H1 (cell line): ENCODE data around the gene COL27A1. TPM values are rescaled to one million over a fixed set of nuclear protein-coding genes. Genes with fewer than 3 reads are reported as not detected.

ENCODE experiments used
- CTCF ChIA-PET: fragments of 300-600 bp; sonication (Branson Sonifier 250); formaldehyde crosslinking; loops from one replicate; lab custom pipeline; 2021; ENCODE audit not compliant: partially characterized antibody; lab: Charles Lee
- POLR2A ChIA-PET: fragments of 300-600 bp; sonication (Branson Sonifier 250); formaldehyde crosslinking; loops from one replicate; lab custom pipeline; 2021; ENCODE audit warnings: inconsistent platforms; ENCODE audit not compliant: partially characterized antibody; lab: Charles Lee
- DNase-seq, 2 experiments: peaks; one replicate each; pipeline versions ENCODE4 v3.0.0 to v3.0.0-alpha.2; 2010 to 2022; ENCODE audit warnings: low spot score in 2 of 2, low read depth in 1 of 2, mixed read lengths in 1 of 2
- FAIRE-seq: peaks from 2 replicates; lab custom pipeline; 2011; peaks lifted over from hg19 to GRCh38; lab: Jason Lieb, UNC
- H2AFZ ChIP-seq: 2 replicates; pipeline ENCODE4 v1.8.1; 2012; ENCODE audit warnings: low read length, inconsistent platforms
- H2AK5ac ChIP-seq: 2 replicates; pipeline ENCODE4 v1.6.1; 2013; ENCODE audit warnings: low read depth, low read length
- H2BK120ac ChIP-seq: replicated peaks from 2 replicates; pipeline ENCODE3; 2013; ENCODE audit warnings: low read depth, low read length, inconsistent platforms
- H2BK12ac ChIP-seq: 2 replicates; pipeline ENCODE4 v1.6.1; 2013; ENCODE audit warnings: low read depth, low read length
- H2BK15ac ChIP-seq: 2 replicates; pipeline ENCODE4 v1.6.1; 2013; ENCODE audit warnings: low read length
- H2BK20ac ChIP-seq: 2 replicates; pipeline ENCODE4 v1.6.1; 2013; ENCODE audit warnings: low read length
- H2BK5ac ChIP-seq: 2 replicates; pipeline ENCODE4 v1.6.1; 2013; ENCODE audit warnings: low read depth, low read length
- H3K14ac ChIP-seq: 2 replicates; pipeline ENCODE4 v1.6.1; 2013; ENCODE audit warnings: inconsistent platforms; ENCODE audit not compliant: insufficient read length
- H3K18ac ChIP-seq: 2 replicates; pipeline ENCODE4 v1.6.1; 2013; ENCODE audit warnings: low read length; ENCODE audit errors: extremely low read depth
- H3K23ac ChIP-seq: 2 replicates; pipeline ENCODE4 v1.6.1; 2013; ENCODE audit warnings: inconsistent platforms; ENCODE audit not compliant: insufficient read length
- H3K23me2 ChIP-seq: 2 replicates; pipeline ENCODE4 v1.6.1; 2013; ENCODE audit warnings: low read depth, low read length
- H3K27ac ChIP-seq: 2 replicates; pipeline ENCODE4 v1.6.1; 2011; ENCODE audit warnings: low read depth, low read length, inconsistent platforms
- H3K27me3 ChIP-seq, 4 experiments: replicated peaks in 1 of 4; 1 replicate in 1 of 4; 2 replicates in 3 of 4; pipeline versions ENCODE4 v1.6.1 to v1.8.1; 2011 to 2013; ENCODE audit warnings: low read length in 3 of 4, mild to moderate bottlenecking in 3 of 4, inconsistent platforms in 2 of 4, mixed read lengths in 2 of 4, moderate library complexity in 1 of 4; ENCODE audit not compliant: control insufficient read depth in 3 of 4, insufficient read depth in 3 of 4; ENCODE audit errors: extremely low read depth in 1 of 4
- H3K36me3 ChIP-seq, 4 experiments: 2 replicates each; pipeline versions ENCODE4 v1.6.1 to v1.8.1; 2011 to 2013; ENCODE audit warnings: mild to moderate bottlenecking in 4 of 4, low read length in 3 of 4, moderate library complexity in 2 of 4, control low read depth in 1 of 4, inconsistent platforms in 1 of 4; ENCODE audit not compliant: insufficient read depth in 4 of 4, control insufficient read depth in 2 of 4
- H3K4ac ChIP-seq: replicated peaks from 2 replicates; pipeline ENCODE3; 2013; ENCODE audit warnings: low read length, low read depth, mixed read lengths, inconsistent platforms; ENCODE audit not compliant: insufficient read length
- H3K4me1 ChIP-seq, 4 experiments: replicated peaks in 1 of 4; 1 replicate in 1 of 4; 2 replicates in 3 of 4; pipeline versions ENCODE4 v1.6.1 to v1.8.1; 2011 to 2013; ENCODE audit warnings: low read length in 3 of 4, inconsistent platforms in 2 of 4, mixed read lengths in 1 of 4; ENCODE audit not compliant: insufficient read depth in 4 of 4, control insufficient read depth in 3 of 4
- H3K4me2 ChIP-seq, 2 experiments: 2 replicates each; pipeline versions ENCODE4 v1.6.1 to v1.8.1; 2011 to 2013; ENCODE audit warnings: low read depth in 2 of 2, low read length in 2 of 2, control low read depth in 1 of 2, inconsistent platforms in 1 of 2, mild to moderate bottlenecking in 1 of 2; ENCODE audit not compliant: insufficient read depth in 1 of 2
- H3K4me3 ChIP-seq, 4 experiments: fragments of 200-600, 300-600 bp in 1 of 4; sonication (generic), shearing (Covaris generic), sonication (Bioruptor Twin) in 1 of 4; 2 replicates each; pipeline versions ENCODE4 v1.5.1 to v1.8.1; 2011 to 2016; ENCODE audit warnings: low read length in 4 of 4, low read depth in 3 of 4, control low read depth in 2 of 4, inconsistent platforms in 2 of 4, mild to moderate bottlenecking in 2 of 4, mixed read lengths in 1 of 4, moderate library complexity in 1 of 4; ENCODE audit not compliant: insufficient read depth in 2 of 4; ENCODE audit errors: extremely low read depth in 1 of 4
- H3K56ac ChIP-seq: replicated peaks from 2 replicates; pipeline ENCODE3; 2013; ENCODE audit warnings: low read depth, mild to moderate bottlenecking, mixed read lengths, low read length, inconsistent platforms; ENCODE audit not compliant: insufficient read length
- H3K79me1 ChIP-seq: 2 replicates; pipeline ENCODE4 v1.6.1; 2013; ENCODE audit warnings: low read depth, low read length, control low read depth
- H3K79me2 ChIP-seq, 2 experiments: 2 replicates each; pipeline versions ENCODE4 v1.6.1 to v1.8.1; 2012 to 2013; ENCODE audit warnings: low read length in 2 of 2, mild to moderate bottlenecking in 2 of 2, inconsistent platforms in 1 of 2; ENCODE audit not compliant: insufficient read depth in 2 of 2, control insufficient read depth in 1 of 2
- H3K9ac ChIP-seq, 4 experiments: replicated peaks in 1 of 4; 1 replicate in 1 of 4; 2 replicates in 3 of 4; pipeline versions ENCODE4 v1.6.1 to v1.8.1; 2011 to 2013; ENCODE audit warnings: low read depth in 3 of 4, low read length in 3 of 4, control low read depth in 2 of 4, mild to moderate bottlenecking in 2 of 4, moderate library complexity in 2 of 4, inconsistent platforms in 1 of 4; ENCODE audit errors: extremely low read depth in 1 of 4
- H3K9me3 ChIP-seq, 2 experiments: 2 replicates each; pipeline versions ENCODE4 v1.6.1 to v1.8.1; 2012 to 2013; ENCODE audit warnings: mild to moderate bottlenecking in 2 of 2, moderate library complexity in 2 of 2, control low read depth in 1 of 2, inconsistent platforms in 1 of 2, low read depth in 1 of 2, low read length in 1 of 2, mixed read lengths in 1 of 2; ENCODE audit not compliant: insufficient read depth in 2 of 2
- H4K20me1 ChIP-seq, 2 experiments: replicated peaks in 1 of 2; 2 replicates each; pipeline versions ENCODE3 to v1.8.1; 2011 to 2013; ENCODE audit warnings: inconsistent platforms in 2 of 2, low read length in 2 of 2, mild to moderate bottlenecking in 1 of 2; ENCODE audit not compliant: insufficient read depth in 2 of 2, control insufficient read depth in 1 of 2
- H4K5ac ChIP-seq: 2 replicates; pipeline ENCODE4 v1.6.1; 2013; ENCODE audit warnings: low read length, low read depth, mixed read lengths, inconsistent platforms; ENCODE audit not compliant: insufficient read length
- H4K8ac ChIP-seq: 2 replicates; pipeline ENCODE4 v1.8.0; 2013; ENCODE audit warnings: mild to moderate bottlenecking, moderate library complexity, low read length, inconsistent platforms; ENCODE audit not compliant: insufficient read depth; ENCODE audit errors: extremely low read depth
- H4K91ac ChIP-seq: replicated peaks from 2 replicates; pipeline ENCODE3; 2013; ENCODE audit warnings: low read length, mixed read lengths, inconsistent platforms; ENCODE audit not compliant: insufficient read length
- BCL11A ChIP-seq, 2 experiments: IDR thresholded peaks; one replicate each; pipeline ENCODE4 v1.6.1; 2011; ENCODE audit warnings: low read depth in 2 of 2, low read length in 2 of 2, mild to moderate bottlenecking in 2 of 2
- CEBPB ChIP-seq: IDR thresholded peaks from 2 replicates; pipeline ENCODE4 v1.6.1; 2012; ENCODE audit warnings: low read depth, low read length
- E2F6 ChIP-seq: IDR thresholded peaks from 2 replicates; pipeline ENCODE4 v1.6.1; 2012; ENCODE audit warnings: inconsistent platforms
- GTF2F1 ChIP-seq: IDR thresholded peaks from 2 replicates; pipeline ENCODE4 v1.6.1; 2012; ENCODE audit warnings: low read depth, low read length, improper control_type of control experiment, borderline replicate concordance
- KDM1A ChIP-seq: fragments of 200-600, 300-600 bp; sonication (generic); IDR thresholded peaks from 2 replicates; pipeline ENCODE4 v1.7.1; 2016; ENCODE audit warnings: mild to moderate bottlenecking, low read length, borderline replicate concordance
- MAFK ChIP-seq: IDR thresholded peaks from 2 replicates; pipeline ENCODE4 v1.6.1; 2012; ENCODE audit warnings: low read depth, mild to moderate bottlenecking, improper control_type of control experiment, low read length
- PHF8 ChIP-seq: fragments of 200-600 bp; sonication (generic); conservative IDR thresholded peaks from 2 replicates; pipeline ENCODE4 v1.7.1; 2012; ENCODE audit warnings: low read depth, mild to moderate bottlenecking, inconsistent platforms, low read length, moderate library complexity
- RBBP5 ChIP-seq: IDR thresholded peaks from 2 replicates; pipeline ENCODE4 v1.7.1; 2012; ENCODE audit warnings: low read depth, mild to moderate bottlenecking, inconsistent platforms, low read length, moderate library complexity, borderline replicate concordance
- SP4 ChIP-seq: IDR thresholded peaks from 2 replicates; pipeline ENCODE4 v1.6.1; 2012; ENCODE audit warnings: low read length, inconsistent platforms
- TAF1 ChIP-seq: IDR thresholded peaks from 2 replicates; pipeline ENCODE4 v1.6.1; 2011; ENCODE audit warnings: mild to moderate bottlenecking, low read depth, low read length
- USF2 ChIP-seq: IDR thresholded peaks from 2 replicates; pipeline ENCODE4 v1.6.1; 2011; ENCODE audit warnings: low read length, improper control_type of control experiment
- WGBS, 2 experiments: shearing (Covaris generic) in 1 of 2; methylation state at CpG; one replicate each; pipeline versions ENCODE4 v1.1.6 to v1.1.7; 2013 to 2015; ENCODE audit warnings: low lambda C conversion rate in 2 of 2, mixed read lengths in 2 of 2, inconsistent platforms in 1 of 2, low coverage in 1 of 2, missing lambda C conversion rate in 1 of 2; ENCODE audit not compliant: insufficient replicate concordance in 2 of 2, insufficient coverage in 1 of 2, insufficient read length in 1 of 2; ENCODE audit errors: extremely low coverage in 1 of 2, missing lambda C conversion rate in 1 of 2; 5-methylcytosine and 5-hydroxymethylcytosine counted together
- polyA plus RNA-seq, 7 experiments: library from polyadenylated mRNA; depleted of rRNA in 3 of 7; stranded (reverse) in 5 of 7; unstranded in 2 of 7; fragments of >200 nt in 5 of 7; fragments of 200-250 nt in 2 of 7; gene quantifications; 1 replicate in 5 of 7; 2 replicates in 1 of 7; 4 replicates in 1 of 7; pipeline versions ENCODE4 v1.2.1 to v1.2.3, GENCODE V29; 2011 to 2013; ENCODE audit warnings: missing spikeins in 2 of 7, mixed read lengths in 2 of 7
- total RNA-seq: library from RNA; stranded (reverse); fragmentation: NEBNext Ultra II Directional; extraction: Animal tissue kit (Norgen Biotek cat#: 25700); gene quantifications from 2 replicates; pipeline ENCODE4 v1.2.1, GENCODE V29; 2021

COL27A1 gene
- total and polyA plus RNA-seq, 2 of the 8 experiments (the other 6 are each of a cell fraction or from before 2014, with no cell fraction given): 15.1 to 22.8 TPM

- Histone ChIP-seq H4K5ac (no peak overlapping the region), H3K4ac (no peak overlapping the region), H2BK5ac (no peak overlapping the region), H3K9me3 (no peaks in the 10 kb centered on the region), H2BK20ac (no peak overlapping the region), H2BK15ac (no peak overlapping the region), H3K23ac (no peak overlapping the region), H3K27me3 (peaks cover 0 to 2% (median 1%) of the 10 kb centered on the region in 4 experiments; a peak in 2 of 7 replicates), H3K36me3 (no peaks in the 10 kb centered on the region), H2AFZ (no peak overlapping the region), H4K8ac (no peak overlapping the region), H3K4me1 (peaks cover 0 to 4% (median 1%) of the 10 kb centered on the region in 4 experiments; a peak in 3 of 7 replicates), H3K4me2 (no peak overlapping the region), H4K91ac (no peak overlapping the region), H3K23me2 (peaks cover 3% of the 10 kb centered on the region; the same call in 1 of the 2 replicates), H4K20me1 (peaks cover 0 to 2% of the 10 kb centered on the region in 2 experiments), H3K56ac (no peak overlapping the region), H2BK12ac (no peak overlapping the region), H3K27ac (no peak overlapping the region), H3K79me2 (no peaks in the 10 kb centered on the region), H3K14ac (no peak overlapping the region), H3K18ac (no peak overlapping the region), H3K4me3 (no peak overlapping the region), H3K79me1 (no peaks in the 10 kb centered on the region), H2BK120ac (no peak overlapping the region), H2AK5ac (no peak overlapping the region), H3K9ac (no peak overlapping the region)
- no peak for DNase-seq
- CTCF ChIA-PET: interaction anchor here (0.7 to 17.7 kb wide), 8 partner anchors 10 to 381 kb away, joined by 3 to 205 read pairs (median 4); partner anchors contain the start of genes COL27A1 and KIF12
- POLR2A ChIA-PET: no interaction called here
- no peak for FAIRE-seq
- 83% methylated on average over 21 of the region's 21 CpGs; no CpG with 5 or more reads in 1 of the 2 experiments for WGBS, 2 experiments
- TF ChIP-seq CEBPB (no peak), RBBP5 (no peak), SP4 (no peak), GTF2F1 (no peak), E2F6 (no peak), TAF1 (no peak), MAFK (no peak), PHF8 (no peak), BCL11A (IDR thresholded peaks at IDR 0.05; ENCODE audit: low read depth in 2 of 2, low read length in 2 of 2) (no peak), USF2 (no peak), KDM1A (no peak)
These were observed 37.1 kb upstream of the COL27A1 start for GRCh38 chr9:114117996-114118830.
